ENCODE data around the gene ZNF430.

Gene ZNF430

GRCh38 chr19:21065336-21065735, 44.9 kb downstream of the ZNF430 start:
- no peak overlapping the region for H3K4me2 ChIP-seq (ENCODE audit: low read length)
- H3K27me3 ChIP-seq (ENCODE audit: control insufficient read depth, insufficient read depth, low read length) = no peaks in the 10 kb centered on the region
- peaks cover 21% of the 10 kb centered on the region for H3K36me3 ChIP-seq (ENCODE audit: insufficient read depth, low read length)
- H3K4me3 ChIP-seq (ENCODE audit: low read length) = no peak overlapping the region
- H3K4me1 ChIP-seq (ENCODE audit: control insufficient read depth, insufficient read depth, low read length) = no peaks in the 10 kb centered on the region
- no peak overlapping the region for H3K9ac ChIP-seq (ENCODE audit: low read depth, low read length)
- no peaks in the 10 kb centered on the region for H3K9me3 ChIP-seq (replicated peaks; ENCODE audit: low read length)

- Histone ChIP-seq H3K4me3 (ENCODE audit: low read length) (peak within 1 kb of the TSS; percentile 88), H3K9ac (ENCODE audit: low read depth, low read length) (peak within 1 kb of the TSS; percentile 85), H3K27me3 (ENCODE audit: control insufficient read depth, insufficient read depth, low read length) (no peaks in the 10 kb centered on the region), H3K9me3 (replicated peaks; ENCODE audit: low read length) (no peaks in the 10 kb centered on the region), H3K4me1 (ENCODE audit: control insufficient read depth, insufficient read depth, low read length) (peaks cover 16% of the 10 kb centered on the region), H3K4me2 (ENCODE audit: low read length) (peak within 1 kb of the TSS; percentile 87), H3K36me3 (ENCODE audit: insufficient read depth, low read length) (peaks cover 17% of the 10 kb centered on the region)
Measured at GRCh38 chr19:21082011-21082975, 61.8 kb downstream of the ZNF430 start, which contains the start of gene ZNF714. TSS of gene ZNF714 (plus strand) at chr19:21082203. CDS start at chr19:21098269, 16,066 bp downstream.

GRCh38 chr19:21084343-21084742, 63.9 kb downstream of the ZNF430 start:
- Histone ChIP-seq H3K4me3 (ENCODE audit: low read length) (no peak overlapping the region), H3K27me3 (ENCODE audit: control insufficient read depth, insufficient read depth, low read length) (no peaks in the 10 kb centered on the region), H3K9ac (ENCODE audit: low read depth, low read length) (peak overlapping the region; percentile 37), H3K36me3 (ENCODE audit: insufficient read depth, low read length) (peaks cover 18% of the 10 kb centered on the region), H3K4me1 (ENCODE audit: control insufficient read depth, insufficient read depth, low read length) (peaks cover 16% of the 10 kb centered on the region), H3K4me2 (ENCODE audit: low read length) (peak overlapping the region; percentile 87), H3K9me3 (replicated peaks; ENCODE audit: low read length) (no peaks in the 10 kb centered on the region)

- no peak overlapping the region for H3K4me2 ChIP-seq (ENCODE audit: low read length)
- H3K9ac ChIP-seq (ENCODE audit: low read depth, low read length) = no peak overlapping the region
- H3K4me3 ChIP-seq (ENCODE audit: low read length) = no peak overlapping the region
- no peaks in the 10 kb centered on the region for H3K27me3 ChIP-seq (ENCODE audit: control insufficient read depth, insufficient read depth, low read length)
- H3K9me3 ChIP-seq (replicated peaks; ENCODE audit: low read length) = no peaks in the 10 kb centered on the region
- H3K4me1 ChIP-seq (ENCODE audit: control insufficient read depth, insufficient read depth, low read length) = peaks cover 31% of the 10 kb centered on the region
- H3K36me3 ChIP-seq (ENCODE audit: insufficient read depth, low read length) = peaks cover 18% of the 10 kb centered on the region
Measured at GRCh38 chr19:21087871-21088270, 67.4 kb downstream of the ZNF430 start.

GRCh38 chr19:21092109-21092508, 71.7 kb downstream of the ZNF430 start:
- no peaks in the 10 kb centered on the region for H3K9me3 ChIP-seq (replicated peaks; ENCODE audit: low read length)
- H3K9ac ChIP-seq (ENCODE audit: low read depth, low read length) = peak overlapping the region; percentile 38
- peaks cover 7% of the 10 kb centered on the region for H3K36me3 ChIP-seq (ENCODE audit: insufficient read depth, low read length)
- peaks cover 17% of the 10 kb centered on the region for H3K4me1 ChIP-seq (ENCODE audit: control insufficient read depth, insufficient read depth, low read length)
- no peak overlapping the region for H3K4me3 ChIP-seq (ENCODE audit: low read length)
- H3K27me3 ChIP-seq (ENCODE audit: control insufficient read depth, insufficient read depth, low read length) = no peaks in the 10 kb centered on the region
- no peak overlapping the region for H3K4me2 ChIP-seq (ENCODE audit: low read length)

- Histone ChIP-seq H3K9me3 (replicated peaks; ENCODE audit: low read length) (no peaks in the 10 kb centered on the region), H3K36me3 (ENCODE audit: insufficient read depth, low read length) (peaks cover 5% of the 10 kb centered on the region), H3K4me2 (ENCODE audit: low read length) (no peak overlapping the region), H3K27me3 (ENCODE audit: control insufficient read depth, insufficient read depth, low read length) (no peaks in the 10 kb centered on the region), H3K9ac (ENCODE audit: low read depth, low read length) (no peak overlapping the region), H3K4me1 (ENCODE audit: control insufficient read depth, insufficient read depth, low read length) (peaks cover 17% of the 10 kb centered on the region), H3K4me3 (ENCODE audit: low read length) (no peak overlapping the region)
Measured at GRCh38 chr19:21094347-21095025, 74.0 kb downstream of the ZNF430 start.

- no peaks in the 10 kb centered on the region for H3K4me1 ChIP-seq (ENCODE audit: control insufficient read depth, insufficient read depth, low read length)
- H3K9me3 ChIP-seq (replicated peaks; ENCODE audit: low read length) = no peaks in the 10 kb centered on the region
- H3K4me3 ChIP-seq (ENCODE audit: low read length) = no peak overlapping the region
- H3K36me3 ChIP-seq (ENCODE audit: insufficient read depth, low read length) = peaks cover 4% of the 10 kb centered on the region
- no peak overlapping the region for H3K4me2 ChIP-seq (ENCODE audit: low read length)
- no peaks in the 10 kb centered on the region for H3K27me3 ChIP-seq (ENCODE audit: control insufficient read depth, insufficient read depth, low read length)
- no peak overlapping the region for H3K9ac ChIP-seq (ENCODE audit: low read depth, low read length)
Measured at GRCh38 chr19:21098291-21098690, 77.8 kb downstream of the ZNF430 start.

GRCh38 chr19:21101521-21102242, 81.2 kb downstream of the ZNF430 start:
- H3K4me1 ChIP-seq (ENCODE audit: control insufficient read depth, insufficient read depth, low read length) = no peaks in the 10 kb centered on the region
- peaks cover 4% of the 10 kb centered on the region for H3K36me3 ChIP-seq (ENCODE audit: insufficient read depth, low read length)
- no peaks in the 10 kb centered on the region for H3K9me3 ChIP-seq (replicated peaks; ENCODE audit: low read length)
- H3K9ac ChIP-seq (ENCODE audit: low read depth, low read length) = no peak overlapping the region
- no peak overlapping the region for H3K4me2 ChIP-seq (ENCODE audit: low read length)
- no peak overlapping the region for H3K4me3 ChIP-seq (ENCODE audit: low read length)
- H3K27me3 ChIP-seq (ENCODE audit: control insufficient read depth, insufficient read depth, low read length) = no peaks in the 10 kb centered on the region

GRCh38 chr19:21109116-21109515, 88.7 kb downstream of the ZNF430 start:
- no peak overlapping the region for H3K4me2 ChIP-seq (ENCODE audit: low read length)
- no peaks in the 10 kb centered on the region for H3K9me3 ChIP-seq (replicated peaks; ENCODE audit: low read length)
- peaks cover 3% of the 10 kb centered on the region for H3K4me1 ChIP-seq (ENCODE audit: control insufficient read depth, insufficient read depth, low read length)
- no peak overlapping the region for H3K9ac ChIP-seq (ENCODE audit: low read depth, low read length)
- H3K36me3 ChIP-seq (ENCODE audit: insufficient read depth, low read length) = peaks cover 8% of the 10 kb centered on the region
- H3K4me3 ChIP-seq (ENCODE audit: low read length) = no peak overlapping the region
- H3K27me3 ChIP-seq (ENCODE audit: control insufficient read depth, insufficient read depth, low read length) = no peaks in the 10 kb centered on the region

Measured in skeletal muscle satellite cell (primary cell).